SK-N-MC (cell line): ENCODE data around the gene HDLBP.

Experiments used
- EZH2 ChIP-seq: fragments of 200-600 bp; sonication (generic); IDR thresholded peaks from one replicate; pipeline ENCODE4 v1.6.1; 2017; ENCODE audit warnings: antibody characterized with exemption
- POLR2AphosphoS5 ChIP-seq: IDR thresholded peaks from 2 replicates; pipeline ENCODE4 v1.6.1; 2012; ENCODE audit warnings: mild to moderate bottlenecking, low read depth, low read length, borderline replicate concordance

- TF ChIP-seq POLR2AphosphoS5, result no peak
- TF ChIP-seq EZH2, result no peak
These were observed 126.9 kb downstream of the HDLBP start, which contains the start of gene ANO7 for GRCh38 chr2:241188361-241189092.
